Thyroid gland (tissue), 4 donors: Measurements from ENCODE around the gene GLTP.

Experiments used
- POLR2A ChIP-seq, 2 donors: fragments of 450-650 bp; IDR thresholded peaks; one replicate each; pipeline ENCODE4 v1.6.1; 2017; ENCODE audit warnings: antibody characterized with exemption in 2 of 2, mild to moderate bottlenecking in 2 of 2, moderate library complexity in 1 of 2
- TF ChIP-seq, protein P1 (sequence below), 6 experiments: fragments of 200-600 bp in 3 of 6; fragments of 450-650 bp in 3 of 6; sonication (generic) in 3 of 6; IDR thresholded peaks; one replicate each; pipeline ENCODE4 v1.5.1; 2016 to 2019; ENCODE audit warnings: antibody characterized with exemption in 6 of 6, mild to moderate bottlenecking in 2 of 6, inconsistent platforms in 1 of 6, moderate library complexity in 1 of 6

GRCh38 chr12:109822951-109823411 is 57.4 kb downstream of the GLTP start:
- TF ChIP-seq POLR2A (IDR thresholded peaks at IDR 0.05), result no peak
- TF ChIP-seq, protein P1, sequence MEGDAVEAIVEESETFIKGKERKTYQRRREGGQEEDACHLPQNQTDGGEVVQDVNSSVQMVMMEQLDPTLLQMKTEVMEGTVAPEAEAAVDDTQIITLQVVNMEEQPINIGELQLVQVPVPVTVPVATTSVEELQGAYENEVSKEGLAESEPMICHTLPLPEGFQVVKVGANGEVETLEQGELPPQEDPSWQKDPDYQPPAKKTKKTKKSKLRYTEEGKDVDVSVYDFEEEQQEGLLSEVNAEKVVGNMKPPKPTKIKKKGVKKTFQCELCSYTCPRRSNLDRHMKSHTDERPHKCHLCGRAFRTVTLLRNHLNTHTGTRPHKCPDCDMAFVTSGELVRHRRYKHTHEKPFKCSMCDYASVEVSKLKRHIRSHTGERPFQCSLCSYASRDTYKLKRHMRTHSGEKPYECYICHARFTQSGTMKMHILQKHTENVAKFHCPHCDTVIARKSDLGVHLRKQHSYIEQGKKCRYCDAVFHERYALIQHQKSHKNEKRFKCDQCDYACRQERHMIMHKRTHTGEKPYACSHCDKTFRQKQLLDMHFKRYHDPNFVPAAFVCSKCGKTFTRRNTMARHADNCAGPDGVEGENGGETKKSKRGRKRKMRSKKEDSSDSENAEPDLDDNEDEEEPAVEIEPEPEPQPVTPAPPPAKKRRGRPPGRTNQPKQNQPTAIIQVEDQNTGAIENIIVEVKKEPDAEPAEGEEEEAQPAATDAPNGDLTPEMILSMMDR (IDR thresholded peaks at IDR 0.05), result no peak
